ENCODE results near the gene GNL3.
"Not testable (repeated sequence)": the region's sequence is repeated elsewhere in the genome, so short reads cannot be mapped to it uniquely, and the experiment has no call there.

GNL3 gene

GRCh38 chr3:52721730-52722008 lies 35.8 kb downstream of the GNL3 start:
- no peak for DNase-seq

DNA sequence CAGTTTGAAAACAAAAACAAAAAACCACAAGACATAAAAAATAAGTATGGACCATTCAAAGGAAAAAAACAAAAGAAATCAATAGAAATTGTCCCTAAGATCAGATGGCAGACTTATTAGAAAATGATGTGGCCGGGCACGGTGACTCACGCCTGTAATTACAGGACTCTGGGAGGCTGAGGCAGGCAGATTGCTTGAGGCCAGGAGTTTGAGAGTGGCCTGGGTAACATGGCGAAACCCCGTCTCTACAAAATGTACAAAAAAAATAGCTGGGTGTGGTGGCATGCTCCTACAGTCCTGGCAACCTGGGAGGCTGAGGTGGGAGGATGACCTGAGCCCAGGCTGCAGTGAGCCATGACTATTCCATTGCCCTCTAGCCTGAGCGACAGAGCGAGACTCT lies 36.7 kb downstream of the GNL3 start:
- DNase-seq: no peak

GRCh38 chr3:52723935-52724334 lies 38.1 kb downstream of the GNL3 start:
- no peak for DNase-seq

DNA sequence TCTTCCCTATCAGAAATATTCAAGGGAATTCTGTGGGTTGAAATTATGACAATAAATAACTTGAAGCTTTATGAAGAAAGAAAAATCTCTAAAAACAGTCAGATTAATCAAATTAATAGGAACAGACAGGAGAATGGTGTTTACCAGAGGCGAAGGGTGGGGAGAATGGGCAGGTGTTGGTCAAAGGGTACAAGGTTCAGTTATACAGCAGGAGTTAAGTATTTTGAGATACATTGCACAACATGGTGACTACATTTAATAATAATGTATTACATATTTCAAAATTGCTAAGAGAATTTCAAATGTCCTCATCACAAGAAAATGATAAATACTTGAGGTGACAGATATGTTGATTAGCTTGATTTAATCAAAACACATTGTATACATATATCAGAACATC lies 38.7 kb downstream of the GNL3 start:
- DNase-seq: no peak

- DNase-seq: not testable (repeated sequence)
Observed at GRCh38 chr3:52728753-52729152, 42.9 kb downstream of the GNL3 start.

DNA sequence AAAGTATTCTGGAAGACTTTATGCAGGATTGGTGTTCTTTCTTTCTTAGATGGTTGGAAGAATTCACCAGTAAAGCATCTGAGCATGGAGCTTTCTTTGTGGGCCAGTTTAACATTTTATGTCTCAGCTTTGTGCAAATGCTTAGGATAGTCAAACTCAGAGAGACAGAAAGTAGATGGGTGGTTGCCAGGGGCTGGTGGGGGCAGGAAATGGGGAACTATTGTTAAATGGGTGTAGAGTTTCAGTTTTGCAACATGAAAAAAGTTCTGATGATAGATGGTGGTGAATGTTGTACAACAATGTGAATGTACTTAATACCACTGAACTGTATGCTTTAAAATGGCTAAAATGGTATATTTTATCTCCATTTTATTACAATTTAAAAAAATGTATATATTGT lies 44.8 kb downstream of the GNL3 start:
- DNase-seq: no peak

GRCh38 chr3:52731590-52731989 lies 45.8 kb downstream of the GNL3 start:
- no peak for DNase-seq

- DNase-seq: no peak
Observed at GRCh38 chr3:52733256-52733891, 47.5 kb downstream of the GNL3 start.

- no peak for DNase-seq
Observed at GRCh38 chr3:52739730-52740129, 53.9 kb downstream of the GNL3 start.

GRCh38 chr3:52742418-52743041 lies 56.7 kb downstream of the GNL3 start:
- DNase-seq: peak in 1 of 2 donors; percentile 46

DNA sequence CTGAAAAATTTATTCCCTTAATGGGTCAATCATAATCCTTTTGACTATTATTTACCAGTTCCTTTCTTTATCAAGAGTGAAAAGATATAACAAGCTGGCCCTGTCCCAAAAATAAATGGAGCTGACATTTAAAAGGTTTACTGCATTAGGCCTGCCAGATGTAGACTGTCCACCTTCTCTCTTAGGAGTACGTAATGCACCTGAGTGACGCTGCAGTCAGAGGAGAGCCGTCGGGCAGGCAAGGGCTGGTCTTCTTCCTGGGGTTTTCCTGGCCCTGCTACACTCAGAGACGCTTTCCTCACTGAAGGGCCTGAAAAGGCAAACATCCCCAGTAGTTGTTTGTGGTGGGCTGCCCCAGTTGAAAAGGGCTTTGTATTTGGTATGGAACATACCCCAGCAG lies 57.3 kb downstream of the GNL3 start:
- DNase-seq: no peak

- no peak for DNase-seq
Observed at GRCh38 chr3:52743721-52744120, 57.9 kb downstream of the GNL3 start.

Measured in CD4-positive, alpha-beta T cell treated with Interleukin-4 for 1 hour (primary cell).